Measurements from ENCODE around the gene MGMT.

The MGMT gene

GRCh38 chr10:129799942-129800341, 332.9 kb downstream of the MGMT start:
- DNase-seq (ENCODE audit: low read depth in 2 of 2), result no peak

- no peak for DNase-seq (ENCODE audit: low read depth in 2 of 2)
Observed at GRCh38 chr10:129800796-129801340, 333.8 kb downstream of the MGMT start.

- no peak for DNase-seq (ENCODE audit: low read depth in 2 of 2)
Observed at GRCh38 chr10:129807211-129807610, 340.2 kb downstream of the MGMT start.

DNA sequence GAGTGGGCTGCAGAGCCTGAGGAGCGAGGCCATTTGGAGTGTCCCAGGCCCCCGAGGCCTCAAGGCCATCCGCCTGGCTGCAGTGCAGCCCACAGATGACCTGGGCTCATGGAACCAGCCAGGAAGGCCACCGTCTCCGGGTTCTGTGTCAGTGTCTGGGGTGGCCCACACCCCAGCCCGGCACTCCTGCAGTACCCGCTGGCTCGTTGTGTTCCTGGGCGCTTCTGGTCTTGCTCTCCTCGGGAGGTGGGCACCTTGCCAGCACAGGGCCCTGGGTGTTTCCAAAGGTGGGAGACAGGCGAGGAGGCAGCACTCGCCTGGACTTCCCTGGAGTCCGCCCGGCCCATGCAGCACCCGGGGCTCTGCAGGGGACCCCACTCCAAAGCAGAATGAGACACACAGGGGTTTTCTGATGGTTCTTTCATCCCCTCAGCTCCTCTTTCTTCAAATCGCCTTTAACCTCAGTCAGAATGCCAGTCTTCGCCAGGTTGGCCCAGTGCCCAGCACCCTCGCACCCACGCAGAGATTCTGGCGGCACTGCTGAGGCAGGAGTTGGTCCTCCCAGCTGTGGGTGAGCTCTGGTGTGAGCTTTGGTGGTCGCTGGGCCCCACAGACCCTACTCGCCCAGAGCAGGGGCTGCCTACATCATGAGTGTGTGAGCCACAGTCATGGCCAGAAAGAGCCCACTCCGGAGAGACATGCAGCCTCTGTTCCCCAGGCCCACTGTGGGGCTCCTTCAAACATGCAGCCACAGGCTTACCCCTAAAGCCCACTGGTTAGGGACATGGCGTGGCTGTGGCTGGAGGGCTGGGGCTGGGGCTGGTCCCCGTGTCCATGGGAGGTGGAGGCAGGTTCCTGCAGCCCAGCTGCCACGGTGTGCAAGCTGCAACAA, 341.3 kb downstream of the MGMT start:
- DNase-seq (ENCODE audit: low read depth in 2 of 2), result no peak

- DNase-seq (ENCODE audit: low read depth in 2 of 2), result no peak
Observed at GRCh38 chr10:129809431-129809830, 342.4 kb downstream of the MGMT start.

GRCh38 chr10:129809841-129810240, 342.8 kb downstream of the MGMT start:
- DNase-seq (ENCODE audit: low read depth in 2 of 2), result no peak

DNA sequence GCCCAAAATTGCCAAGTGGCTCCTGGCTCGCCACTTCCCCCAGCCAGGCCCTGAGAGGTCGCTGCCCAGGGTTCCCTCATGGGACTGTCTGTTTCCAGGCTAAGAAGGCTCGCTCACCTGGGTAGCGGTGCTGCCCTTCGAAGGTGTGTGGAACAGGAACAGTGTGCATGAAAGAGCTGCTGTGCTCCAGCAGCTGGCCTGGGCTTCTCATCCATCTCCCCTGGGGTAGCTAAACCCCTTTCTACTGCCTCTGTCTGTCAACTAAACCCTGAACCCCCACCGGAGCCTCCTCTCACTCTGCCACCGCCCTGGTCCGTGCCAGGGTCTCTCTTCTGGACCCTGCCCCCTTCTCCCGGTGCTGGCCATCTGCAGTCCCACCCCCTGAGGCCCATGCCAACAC, 344.2 kb downstream of the MGMT start:
- no peak for DNase-seq (ENCODE audit: low read depth in 2 of 2)

DNA sequence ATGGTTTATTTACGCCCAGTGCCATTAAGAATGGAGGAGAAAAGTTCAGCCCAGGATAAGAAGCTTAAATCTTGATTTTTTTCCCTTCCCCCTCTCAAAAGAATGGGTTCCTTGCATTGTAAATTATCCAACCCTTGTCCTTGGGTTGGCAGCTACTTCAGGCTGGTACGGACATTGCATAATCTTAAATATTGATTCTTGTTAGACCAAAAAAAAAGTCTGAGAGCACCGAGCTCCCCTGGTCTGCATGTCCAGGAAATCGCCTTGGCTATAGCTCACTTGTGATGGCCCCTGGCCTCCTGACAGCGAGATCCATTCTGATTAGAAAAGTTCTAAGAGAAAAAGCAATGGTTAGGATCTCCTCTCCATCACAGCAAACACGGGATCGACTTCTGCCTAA, 345.4 kb downstream of the MGMT start:
- DNase-seq (ENCODE audit: low read depth in 2 of 2), result no peak

DNA sequence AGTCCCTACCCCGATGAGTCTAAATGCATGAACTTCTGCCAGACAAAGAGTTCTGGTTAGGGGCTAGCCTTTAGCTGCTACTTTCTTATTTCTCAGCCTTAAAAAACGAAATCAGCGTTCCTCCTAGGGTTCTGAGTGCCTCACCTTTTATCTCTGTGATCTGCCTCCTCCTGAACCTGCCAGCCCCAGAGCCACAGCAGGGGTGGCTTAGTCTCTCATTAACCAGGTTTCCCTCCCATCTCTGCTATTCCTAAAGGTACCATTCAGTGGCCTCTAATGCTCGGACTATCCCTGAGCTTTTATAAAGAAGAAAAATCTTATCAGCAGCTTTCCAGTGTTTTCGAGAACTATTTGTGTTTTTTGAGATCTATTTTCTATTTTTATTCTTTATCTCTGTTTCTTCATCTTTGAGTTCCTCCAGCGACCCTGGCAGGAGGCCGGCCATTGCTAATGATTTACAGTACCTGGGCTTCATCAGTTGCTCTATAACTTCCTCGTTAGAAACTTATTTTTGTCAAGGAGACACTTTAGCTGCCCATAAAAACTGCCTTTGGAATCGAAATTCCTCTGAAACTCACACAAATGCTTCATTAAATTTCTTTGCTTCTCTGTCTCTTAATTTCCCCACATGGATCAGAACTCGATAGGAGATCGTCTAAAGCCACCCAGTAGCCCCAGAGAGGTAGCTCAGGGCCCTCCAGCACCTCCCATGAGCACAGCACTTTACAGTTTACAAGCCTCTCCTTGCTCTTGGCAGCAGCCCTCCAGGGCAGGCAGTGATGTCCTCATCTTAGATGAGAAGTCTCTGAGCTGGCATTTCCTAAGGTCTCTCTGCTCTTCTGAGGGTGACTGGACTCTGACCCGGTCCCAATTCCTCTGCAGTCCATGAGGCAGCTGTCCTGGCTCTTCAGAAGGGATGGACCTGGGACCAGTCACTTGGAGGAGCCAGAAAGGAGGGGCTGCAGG, 347.9 kb downstream of the MGMT start:
- no peak for DNase-seq (ENCODE audit: low read depth in 2 of 2)

DNA sequence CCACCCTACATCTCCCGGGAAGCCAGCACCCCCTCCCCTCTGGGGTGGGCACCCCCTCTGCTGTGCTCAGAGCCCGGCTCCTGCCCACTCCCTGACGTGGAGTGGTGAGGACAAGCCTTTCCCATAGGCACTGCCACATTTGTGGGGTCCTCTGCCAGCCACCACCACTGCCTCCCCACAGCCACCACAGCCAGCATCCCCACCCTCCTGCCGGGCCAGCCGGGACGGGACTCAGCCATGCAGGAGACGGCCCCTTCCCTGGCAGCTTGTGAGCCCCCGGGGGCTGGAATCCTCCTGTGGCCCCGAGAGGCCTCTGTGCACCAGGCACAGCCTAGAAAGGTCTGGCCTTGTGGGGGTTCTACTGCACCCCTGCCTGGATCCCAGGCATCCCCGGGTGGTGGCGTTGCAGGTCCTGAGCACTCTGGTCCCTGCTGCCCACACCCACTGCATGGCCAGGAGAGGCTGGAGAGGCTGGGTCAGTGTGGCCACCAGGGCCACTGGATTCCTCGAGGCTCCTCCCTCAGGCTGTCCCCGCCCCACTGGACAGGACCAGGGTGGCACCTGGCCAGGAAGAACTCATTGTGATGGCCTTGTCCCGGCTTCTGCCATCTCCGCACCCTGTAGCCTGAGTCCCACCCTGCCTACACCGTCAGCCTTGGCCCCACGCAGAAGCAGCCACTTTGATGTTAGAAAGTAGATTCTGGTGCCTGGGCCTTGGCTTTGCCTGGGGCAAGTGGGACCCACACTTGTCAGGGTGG, 349.0 kb downstream of the MGMT start:
- no peak for DNase-seq (ENCODE audit: low read depth in 2 of 2)

- no peak for DNase-seq (ENCODE audit: low read depth in 2 of 2)
Observed at GRCh38 chr10:129816656-129817045, 349.6 kb downstream of the MGMT start.
